Bronchial epithelial cell (primary cell): Measurements from ENCODE around the gene SEC14L5. TPM values are rescaled to one million over a fixed set of nuclear protein-coding genes. Genes with fewer than 3 reads are reported as not detected.

Experiments used
- DNase-seq: peaks from one replicate; pipeline ENCODE4 v3.0.0-alpha.2; 2010; ENCODE audit warnings: low read depth
- FAIRE-seq: peaks from 2 replicates; lab custom pipeline; 2011; peaks lifted over from hg19 to GRCh38; lab: Jason Lieb, UNC
- H3K27me3 ChIP-seq: 2 replicates; pipeline ENCODE4 v1.5.1; 2011; ENCODE audit warnings: low read length; ENCODE audit not compliant: control insufficient read depth, insufficient read depth
- H3K36me3 ChIP-seq: 2 replicates; pipeline ENCODE4 v1.5.1; 2011; ENCODE audit warnings: low read length; ENCODE audit not compliant: control insufficient read depth, insufficient read depth
- H3K4me3 ChIP-seq: 2 replicates; pipeline ENCODE4 v1.5.1; 2011; ENCODE audit warnings: mild to moderate bottlenecking, low read depth, low read length, control low read depth
- total RNA-seq: library from RNA; depleted of rRNA; stranded (reverse); fragments of >200 nt; gene quantifications from 2 replicates; pipeline ENCODE4 v1.2.1, GENCODE V29; 2014
- TF ChIP-seq, protein P1 (sequence below): IDR thresholded peaks from 2 replicates; pipeline ENCODE4 v1.5.1; 2011; ENCODE audit warnings: mild to moderate bottlenecking, moderate library complexity, low read length, control low read depth, inconsistent platforms; ENCODE audit not compliant: insufficient read depth, severe bottlenecking

The SEC14L5 gene
- total RNA-seq, 1 donor from 2014 or later, result under 0.01 TPM

- Histone ChIP-seq H3K27me3 (no peaks in the 10 kb centered on the region), H3K4me3 (no peak overlapping the region), H3K36me3 (peaks cover 14% of the 10 kb centered on the region)
- DNase-seq, result peak; percentile 33
- TF ChIP-seq, protein P1, sequence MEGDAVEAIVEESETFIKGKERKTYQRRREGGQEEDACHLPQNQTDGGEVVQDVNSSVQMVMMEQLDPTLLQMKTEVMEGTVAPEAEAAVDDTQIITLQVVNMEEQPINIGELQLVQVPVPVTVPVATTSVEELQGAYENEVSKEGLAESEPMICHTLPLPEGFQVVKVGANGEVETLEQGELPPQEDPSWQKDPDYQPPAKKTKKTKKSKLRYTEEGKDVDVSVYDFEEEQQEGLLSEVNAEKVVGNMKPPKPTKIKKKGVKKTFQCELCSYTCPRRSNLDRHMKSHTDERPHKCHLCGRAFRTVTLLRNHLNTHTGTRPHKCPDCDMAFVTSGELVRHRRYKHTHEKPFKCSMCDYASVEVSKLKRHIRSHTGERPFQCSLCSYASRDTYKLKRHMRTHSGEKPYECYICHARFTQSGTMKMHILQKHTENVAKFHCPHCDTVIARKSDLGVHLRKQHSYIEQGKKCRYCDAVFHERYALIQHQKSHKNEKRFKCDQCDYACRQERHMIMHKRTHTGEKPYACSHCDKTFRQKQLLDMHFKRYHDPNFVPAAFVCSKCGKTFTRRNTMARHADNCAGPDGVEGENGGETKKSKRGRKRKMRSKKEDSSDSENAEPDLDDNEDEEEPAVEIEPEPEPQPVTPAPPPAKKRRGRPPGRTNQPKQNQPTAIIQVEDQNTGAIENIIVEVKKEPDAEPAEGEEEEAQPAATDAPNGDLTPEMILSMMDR, result no peak
- FAIRE-seq, result no peak
Measured at GRCh38 chr16:4918781-4919251, 39.3 kb upstream of the SEC14L5 start.

DNA sequence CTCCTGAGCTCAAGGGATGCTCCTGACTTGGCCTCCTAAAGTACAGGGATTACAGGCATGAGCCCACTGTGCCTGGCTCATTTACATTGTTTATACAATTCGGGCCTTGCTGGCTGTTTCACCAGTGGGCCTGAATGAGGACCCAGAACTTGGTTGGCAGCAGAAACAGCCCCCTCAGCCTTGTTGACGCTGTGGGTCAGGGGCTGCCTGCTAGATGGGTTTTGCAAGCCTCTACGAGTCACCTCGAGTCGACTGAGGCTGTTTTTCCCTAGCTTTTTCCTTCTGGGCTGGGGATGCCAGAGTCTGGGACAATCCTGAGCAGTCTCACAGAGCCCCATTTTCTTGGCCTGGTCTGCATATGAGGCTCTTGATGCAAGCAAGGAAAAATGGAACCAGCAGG, 37.3 kb upstream of the SEC14L5 start:
- no peak for FAIRE-seq

GRCh38 chr16:4922721-4923342, 35.3 kb upstream of the SEC14L5 start:
- H3K36me3 ChIP-seq, result peaks cover 10% of the 10 kb centered on the region
- peak; percentile 76 for DNase-seq
- no peak overlapping the region for H3K4me3 ChIP-seq
- no peaks in the 10 kb centered on the region for H3K27me3 ChIP-seq
- TF ChIP-seq, protein P1, result peak; percentile 34
- no peak for FAIRE-seq

More for the DNA sequence above, 37.3 kb upstream of the SEC14L5 start:
- TF ChIP-seq, protein P1, result no peak
- Histone ChIP-seq H3K36me3 (peaks cover 6% of the 10 kb centered on the region), H3K27me3 (no peaks in the 10 kb centered on the region), H3K4me3 (no peak overlapping the region)
- no peak for DNase-seq

DNA sequence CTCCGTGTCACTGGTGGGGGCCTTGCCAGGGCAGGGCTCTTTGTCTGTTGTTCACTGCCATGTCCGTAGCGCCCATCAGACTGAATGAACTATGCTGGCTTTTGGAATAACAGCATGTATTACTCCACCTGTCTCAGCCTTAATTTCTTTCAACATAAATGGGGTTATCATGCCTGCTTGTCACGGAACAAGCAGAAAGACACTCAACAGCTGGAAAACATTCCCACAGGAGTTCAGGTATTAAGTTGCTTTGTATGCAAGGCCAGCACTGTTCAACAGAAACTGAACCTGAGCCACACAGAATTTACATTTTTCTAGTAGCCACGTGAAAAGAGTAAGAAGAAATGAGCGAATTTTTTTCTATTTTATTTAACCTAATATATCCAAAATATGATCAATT, 34.3 kb upstream of the SEC14L5 start:
- TF ChIP-seq, protein P1, result no peak
- Histone ChIP-seq H3K4me3 (no peak overlapping the region), H3K36me3 (peaks cover 13% of the 10 kb centered on the region), H3K27me3 (no peaks in the 10 kb centered on the region)
- no peak for FAIRE-seq
- no peak for DNase-seq

DNA sequence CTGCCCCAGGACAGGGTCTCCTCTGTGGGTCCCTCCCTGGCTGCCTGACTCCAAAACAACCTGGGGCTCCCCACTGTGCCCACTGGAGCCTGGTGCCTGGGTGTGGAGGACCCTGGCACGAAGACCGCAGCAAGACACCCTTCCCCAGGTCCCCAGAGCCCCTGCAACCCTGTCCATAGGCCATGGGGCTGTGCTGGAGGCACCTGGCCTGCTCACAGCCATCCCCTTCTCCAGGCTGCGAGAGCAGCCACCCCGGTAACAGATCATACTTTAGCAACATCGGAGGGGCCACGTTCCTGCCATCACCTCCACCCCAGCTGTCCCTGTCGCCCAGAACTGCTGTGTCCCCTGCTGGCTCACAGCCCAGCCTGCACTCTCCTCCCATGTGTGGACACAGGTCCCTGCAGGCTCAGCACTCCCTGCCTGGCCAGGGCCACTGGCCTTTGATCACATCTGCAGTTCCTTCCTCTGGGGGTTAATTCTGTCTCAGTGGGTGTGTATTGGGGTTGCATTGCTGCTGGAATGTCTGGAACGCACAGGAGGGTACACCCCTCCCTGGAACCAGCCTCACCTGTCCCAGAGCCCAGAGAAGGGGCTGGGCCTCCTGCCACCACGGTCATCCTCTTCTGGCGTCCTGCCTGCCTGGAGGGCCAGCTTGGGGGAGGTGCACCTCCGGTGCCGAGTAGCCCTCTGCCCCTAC, 33.4 kb upstream of the SEC14L5 start:
- peak; percentile 56 for DNase-seq
- TF ChIP-seq, protein P1, result no peak
- no peak for FAIRE-seq
- Histone ChIP-seq H3K4me3 (no peak overlapping the region), H3K36me3 (peaks cover 17% of the 10 kb centered on the region), H3K27me3 (no peaks in the 10 kb centered on the region)
